Posterior cingulate gyrus (tissue), 11 donors: Measurements from ENCODE around the gene FAM229B.
A peak's percentile ranks its signal among the peaks of the same experiment; 100 is the strongest.
"Not testable (repeated sequence)": the region's sequence is repeated elsewhere in the genome, so short reads cannot be mapped to it uniquely, and the experiment has no call there.

ENCODE experiments used
- DNase-seq, 10 donors: peaks; one replicate each; pipeline versions ENCODE4 v3.0.0 to v3.0.0-alpha.2; 2020 to 2021; ENCODE audit warnings: mixed read lengths in 3 of 10
- intact Hi-C: fragments of 100-400 bp; cut with DNase I; formaldehyde crosslinking; loops from one replicate; pipeline ENCODE4 v1.15.1; 2023

The FAM229B gene

DNA sequence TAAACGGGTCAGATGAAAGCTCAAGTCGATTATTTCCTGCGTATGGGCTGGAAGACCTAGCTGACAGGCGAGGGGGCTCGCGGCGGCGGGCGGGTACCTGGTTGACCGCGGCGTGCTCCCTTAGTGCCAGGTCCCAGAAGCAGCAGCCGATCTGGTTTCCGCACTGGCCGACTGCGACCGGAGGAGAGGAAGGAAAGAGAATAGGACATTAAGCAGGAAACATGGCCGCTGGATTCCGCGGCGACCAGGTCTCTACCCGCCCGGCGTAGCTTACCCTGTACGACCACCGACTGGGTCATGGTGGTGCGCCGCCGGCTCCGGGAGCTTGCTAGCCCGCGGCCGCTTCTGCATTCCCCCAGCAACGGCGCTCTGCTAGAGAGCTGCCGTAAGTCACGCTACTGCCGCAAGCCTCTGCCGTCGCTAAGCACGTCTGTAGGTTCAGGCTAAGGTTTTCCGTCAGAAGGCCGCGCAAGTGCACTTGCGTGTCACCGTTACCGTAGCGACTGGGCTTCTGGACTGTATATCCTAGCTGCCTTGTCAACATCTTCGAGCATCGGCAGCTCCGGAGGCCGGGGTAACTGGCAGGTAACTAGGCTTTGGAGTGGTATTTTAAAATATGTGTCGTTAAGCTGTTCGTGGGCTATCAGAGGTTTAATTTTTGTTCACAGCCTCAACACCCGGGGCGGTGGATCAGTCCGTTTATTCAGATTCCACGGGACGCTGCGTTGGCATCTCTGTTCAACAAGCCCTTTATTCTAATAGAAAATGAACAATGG lies at the start of gene FAM229B, which contains the start of gene TUBE1:
TSS of gene FAM229B (plus strand) at position 456 of the 776 bp plus-strand sequence. CDS start 11,693 bp downstream, outside the sequence.
TSS of gene TUBE1 (minus strand) at position 347 of the 776 bp plus-strand sequence. CDS start at position 299, 48 bp downstream.
- peak; percentile 88 to 99 (median 93) for DNase-seq
- intact Hi-C loops, result loop anchor here (2.0 kb wide), 1 partner anchor 75 kb away; no protein-coding TSS in a partner anchor

DNA sequence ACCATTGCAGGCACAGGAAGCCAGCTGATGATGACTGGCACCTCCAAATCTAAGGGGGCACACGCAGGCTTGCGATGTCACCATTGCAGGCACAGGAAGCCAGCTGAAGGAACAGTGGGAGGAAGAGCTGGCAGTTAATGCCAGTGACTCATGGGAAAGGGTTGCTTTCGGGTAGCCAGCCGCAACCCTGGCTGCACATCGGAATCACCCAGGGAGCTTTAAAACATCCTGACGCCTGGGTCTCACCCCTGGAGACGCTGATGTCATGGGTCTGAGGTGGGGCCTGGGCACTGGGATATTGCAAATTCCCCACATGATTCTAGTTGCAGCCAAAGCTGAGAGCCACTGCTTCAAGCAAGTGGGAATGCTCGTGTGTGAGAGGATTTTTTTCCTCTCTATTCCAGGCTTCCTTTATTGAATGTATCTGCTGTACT lies 49.6 kb upstream of the FAM229B start:
- DNase-seq, result peak; percentile 19 to 89 (median 36)
- intact Hi-C loops, result no loop called here

DNA sequence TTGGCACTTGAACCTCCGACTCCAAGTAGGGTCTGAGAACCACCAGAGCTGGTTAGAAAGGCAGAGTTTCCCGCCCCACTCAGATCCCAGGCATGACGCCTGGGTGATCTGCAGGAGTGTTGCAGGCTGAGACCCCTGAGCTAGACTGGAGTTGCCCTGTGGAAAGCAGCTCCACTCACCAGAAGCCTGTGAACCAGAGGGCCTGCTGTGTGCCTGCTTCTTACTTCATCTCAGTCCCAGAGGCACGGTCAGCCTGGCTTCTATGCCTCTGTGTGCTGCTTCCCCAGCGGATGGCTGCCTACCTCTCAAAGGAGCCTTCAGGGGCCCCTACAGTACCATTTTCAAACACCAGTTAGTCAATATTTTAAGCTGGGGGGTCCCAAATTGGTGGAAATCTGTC lies 49.1 kb upstream of the FAM229B start:
- DNase-seq, result no peak
- intact Hi-C loops, result no loop called here

DNA sequence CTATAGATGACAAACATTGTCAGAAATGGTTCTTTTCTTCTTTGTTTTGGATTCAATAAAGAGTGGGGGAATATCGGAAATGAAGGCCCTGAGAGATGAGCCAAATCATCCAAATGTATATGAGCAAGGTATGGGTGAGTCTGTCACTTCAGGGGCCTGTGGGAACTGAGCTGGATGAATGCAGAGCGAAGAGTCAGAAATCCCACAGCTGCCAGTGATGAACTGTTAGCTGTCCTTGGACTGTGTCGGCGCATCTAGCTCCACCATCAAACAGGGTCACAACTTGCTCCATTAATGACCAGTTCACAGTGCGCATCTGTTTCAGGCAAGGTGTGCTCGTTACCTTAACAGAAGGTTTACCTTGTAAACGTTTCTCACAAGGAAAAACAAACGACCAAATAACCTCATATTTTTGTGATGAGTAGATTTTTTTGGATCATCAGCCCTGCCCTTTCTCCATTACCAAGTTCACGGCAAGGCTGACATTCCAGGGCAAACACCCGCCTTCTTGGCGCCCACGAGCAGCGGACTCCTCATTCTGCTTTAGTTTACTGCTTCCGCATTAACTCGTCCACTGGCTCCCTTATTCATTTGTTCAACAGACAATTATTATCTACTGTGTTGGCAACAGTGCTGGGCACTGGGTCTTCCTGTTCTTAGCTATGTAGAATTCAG lies 48.5 kb upstream of the FAM229B start:
- no peak for DNase-seq
- intact Hi-C loops, result no loop called here

DNA sequence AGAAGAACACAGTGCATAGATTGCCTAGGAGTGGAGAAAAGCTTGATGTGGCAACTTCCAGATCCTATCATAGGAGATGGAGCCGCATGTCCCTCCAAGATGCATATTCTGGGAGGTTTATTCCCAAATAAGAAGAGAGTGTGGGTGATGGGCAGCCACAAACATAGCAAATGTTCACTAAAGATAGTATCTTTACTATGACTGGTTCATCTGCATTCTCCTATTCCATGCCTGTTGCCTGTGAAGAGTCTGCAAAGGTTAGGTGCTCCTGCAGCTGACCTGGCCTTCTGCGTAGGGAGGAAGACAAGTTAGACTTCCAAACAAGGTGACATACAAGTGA lies 48.0 kb upstream of the FAM229B start:
- intact Hi-C loops, result no loop called here
- no peak for DNase-seq

DNA sequence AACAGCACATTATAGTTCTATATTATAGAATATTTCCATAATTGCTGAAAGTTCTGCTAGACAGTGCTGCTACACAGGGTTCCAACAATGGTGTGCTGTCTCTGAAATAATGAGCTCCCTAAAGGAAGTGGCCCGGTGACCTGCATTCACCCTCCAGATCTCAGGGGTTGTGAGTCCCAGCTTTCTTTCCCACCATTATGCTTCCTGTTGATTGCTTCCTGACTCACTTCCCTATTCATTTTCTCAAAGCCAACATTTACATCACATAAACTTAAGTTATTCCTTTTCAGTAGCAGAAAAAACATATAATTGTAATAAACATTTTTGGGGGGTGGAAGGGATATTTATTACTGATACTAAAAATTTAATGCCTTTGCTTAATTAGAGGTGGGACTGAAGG lies 46.4 kb upstream of the FAM229B start:
- intact Hi-C loops, result loop anchor here (5.0 kb wide), 1 partner anchor 784 kb away; a partner anchor contains a TSS

DNA sequence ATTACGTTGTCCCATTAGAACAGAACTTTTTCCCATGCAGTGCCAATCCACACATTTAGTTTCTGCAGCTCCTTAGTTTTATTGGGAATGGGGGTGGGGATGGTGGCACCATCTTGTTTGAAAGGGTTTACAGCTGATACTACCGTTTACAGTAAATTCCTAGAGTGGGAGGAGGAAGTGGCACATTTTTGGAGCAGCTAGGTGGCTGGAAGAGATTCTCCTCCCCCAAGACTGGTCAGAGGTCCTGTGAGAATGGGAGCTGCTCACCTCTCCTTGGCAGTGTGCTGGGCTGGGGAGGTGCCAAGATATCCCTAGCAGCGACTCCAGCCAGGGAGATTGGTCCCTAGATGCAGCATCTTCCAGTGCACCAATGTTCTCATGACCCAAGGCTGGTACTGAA lies 45.9 kb upstream of the FAM229B start:
- DNase-seq, result no peak
- intact Hi-C loops, result loop anchor here (5.0 kb wide), 1 partner anchor 784 kb away; a partner anchor contains a TSS

More for the DNA sequence above, 46.4 kb upstream of the FAM229B start:
- no peak for DNase-seq

DNA sequence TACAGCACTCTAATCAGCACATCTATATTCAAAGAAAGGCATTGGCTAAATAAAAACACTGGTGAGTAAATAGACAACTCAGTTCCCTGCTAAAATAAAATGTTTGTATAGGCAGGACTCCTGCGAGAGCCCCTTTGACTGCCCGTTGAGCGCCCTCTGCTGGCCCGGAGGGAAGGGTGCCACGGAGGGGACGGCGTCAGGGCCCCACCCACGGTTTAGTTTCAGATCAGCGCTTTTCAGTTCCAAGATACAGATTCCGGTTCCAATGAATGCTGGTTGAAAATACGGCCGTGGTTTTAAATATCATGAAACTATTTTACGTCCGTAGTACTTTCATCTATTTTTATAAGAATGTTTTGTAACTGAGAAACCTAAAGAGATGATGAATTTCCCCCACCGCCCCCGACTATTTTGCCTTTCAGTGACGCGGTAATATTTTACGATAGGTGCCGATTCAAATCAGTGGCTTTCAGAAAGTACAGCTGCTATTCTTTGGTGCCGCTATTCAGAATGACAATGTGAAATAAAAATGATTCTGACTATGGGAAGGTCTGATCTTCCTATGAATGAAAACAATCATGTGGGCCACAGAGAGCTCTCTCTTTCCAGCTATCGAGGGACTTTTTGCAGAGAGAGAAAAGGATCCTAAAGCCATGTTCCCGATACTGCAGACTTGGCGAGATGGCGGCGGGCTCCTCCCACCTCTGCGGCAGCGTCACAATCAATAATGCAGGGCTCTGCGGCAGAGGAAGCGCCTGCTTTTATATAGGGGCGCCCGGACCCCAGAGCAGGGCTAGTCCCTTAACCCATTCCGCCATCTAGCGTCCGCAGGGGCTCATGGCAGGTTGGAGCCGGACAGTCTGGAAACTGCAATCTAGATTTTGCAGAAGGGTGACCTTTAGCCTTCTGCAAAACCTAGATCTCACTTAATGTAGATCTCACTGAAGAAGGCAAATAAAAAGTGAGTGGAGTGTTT lies 44.1 kb upstream of the FAM229B start:
- intact Hi-C loops, result loop anchor here (1.0 to 5.0 kb wide), 2 partner anchors 333 to 786 kb away; a partner anchor contains a TSS
- DNase-seq, result peak; percentile 83 to 98 (median 94)

DNA sequence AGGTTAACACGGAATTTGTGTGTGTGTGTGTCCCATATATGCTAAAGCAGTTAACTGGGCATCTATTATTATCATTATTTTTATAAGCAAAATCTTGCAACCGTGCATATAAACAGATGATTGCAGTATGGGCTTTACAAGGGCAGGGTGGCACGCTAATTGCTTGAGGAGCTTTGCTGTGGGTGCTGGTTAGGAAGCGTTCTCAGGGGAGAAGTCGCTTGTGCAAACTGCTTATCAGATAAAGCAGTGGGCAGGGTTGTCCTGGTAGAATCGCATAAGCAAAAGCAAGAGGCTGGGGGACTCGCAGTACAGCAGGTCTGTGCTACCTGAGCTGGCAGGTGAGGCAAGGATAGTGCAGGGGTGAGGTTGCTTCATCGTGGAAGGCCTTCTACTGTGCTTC lies 43.2 kb upstream of the FAM229B start:
- no peak for DNase-seq
- intact Hi-C loops, result loop anchor here (5.0 kb wide), 1 partner anchor 787 kb away; a partner anchor contains a TSS

GRCh38 chr6:112044856-112045255 lies 42.5 kb upstream of the FAM229B start:
- intact Hi-C loops, result loop anchor here (5.0 kb wide), 1 partner anchor 788 kb away; a partner anchor contains a TSS
- no peak for DNase-seq

GRCh38 chr6:112047523-112047922 lies 39.9 kb upstream of the FAM229B start:
- intact Hi-C loops, result not testable (repeated sequence)
- DNase-seq, result peak in 1 of 10 donors; percentile 53

- no peak for DNase-seq
- intact Hi-C loops, result no loop called here
Observed at GRCh38 chr6:112049026-112049799, 38.2 kb upstream of the FAM229B start.

GRCh38 chr6:112049996-112050395 lies 37.4 kb upstream of the FAM229B start:
- intact Hi-C loops, result no loop called here
- no peak for DNase-seq

DNA sequence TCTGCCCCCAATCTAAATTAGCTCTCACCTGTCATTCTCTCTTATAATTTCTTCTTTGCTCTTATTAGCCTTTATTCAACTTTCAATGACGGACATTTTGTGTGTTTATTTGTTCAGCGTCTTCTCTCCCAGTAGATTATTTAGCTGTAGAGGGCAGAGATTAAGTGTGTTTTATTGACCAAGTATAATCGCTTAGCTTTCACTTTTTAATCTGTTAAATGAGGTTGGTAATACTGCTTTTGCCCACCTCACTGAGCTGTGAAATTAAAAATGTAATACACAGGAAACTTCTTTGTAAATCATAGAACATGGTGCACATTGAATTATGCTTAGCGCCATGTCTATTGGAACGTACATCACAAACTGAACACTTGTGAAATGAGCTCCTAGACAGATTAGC lies 37.0 kb upstream of the FAM229B start:
- no peak for DNase-seq
- intact Hi-C loops, result no loop called here

DNA sequence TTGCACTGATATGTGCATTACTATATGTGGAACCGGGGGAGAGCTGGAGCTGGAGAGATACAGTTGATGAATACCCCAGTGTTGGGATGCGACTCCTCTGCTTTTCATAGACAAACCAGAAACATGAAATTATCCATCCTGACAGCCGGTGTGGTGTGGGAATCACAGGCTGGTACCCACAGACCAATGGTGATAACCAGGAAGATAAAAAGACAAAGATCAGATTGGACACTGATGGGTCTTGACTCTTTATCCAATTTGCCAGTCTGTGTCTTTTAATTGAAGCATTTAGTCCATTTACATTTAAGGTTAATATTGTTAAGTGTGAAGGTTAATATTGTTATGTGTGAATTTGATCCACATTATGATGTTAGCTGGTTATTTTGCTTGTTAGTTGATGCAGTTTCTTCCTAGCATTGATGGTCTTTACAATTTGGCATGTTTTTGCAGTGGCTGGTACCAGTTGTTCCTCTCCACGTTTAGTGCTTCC lies 36.1 kb upstream of the FAM229B start:
- intact Hi-C loops, DNase-seq: not testable (repeated sequence)

DNA sequence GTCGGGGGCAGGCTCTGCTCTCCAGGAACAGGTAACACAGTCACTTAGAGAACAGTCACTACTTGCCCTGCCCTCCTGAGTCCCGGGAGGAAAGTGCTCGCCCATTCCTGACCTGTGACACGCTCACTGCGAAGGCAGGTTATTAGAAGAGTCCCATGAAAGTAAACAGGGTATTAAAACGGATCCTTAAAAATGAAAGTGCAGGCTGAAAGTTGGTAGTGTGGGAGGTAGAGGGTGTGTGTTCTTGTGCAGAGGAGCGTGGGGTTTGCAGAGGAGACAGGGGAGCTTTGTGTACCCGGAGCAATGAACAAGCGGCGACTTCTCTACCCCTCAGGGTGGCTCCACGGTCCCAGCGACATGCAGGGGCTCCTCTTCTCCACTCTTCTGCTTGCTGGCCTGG lies 33.4 kb upstream of the FAM229B start, which contains the start of gene CCN6:
TSS of gene CCN6 (plus strand) at position 104 of the 400 bp plus-strand sequence. CDS start at position 358, 254 bp downstream.
- intact Hi-C loops, result no loop called here
- DNase-seq, result peak in 1 of 10 donors; percentile 71

- DNase-seq, result peak in 1 of 10 donors; percentile 67
- intact Hi-C loops, result no loop called here
Observed at GRCh38 chr6:112054555-112055190, 32.7 kb upstream of the FAM229B start.

DNA sequence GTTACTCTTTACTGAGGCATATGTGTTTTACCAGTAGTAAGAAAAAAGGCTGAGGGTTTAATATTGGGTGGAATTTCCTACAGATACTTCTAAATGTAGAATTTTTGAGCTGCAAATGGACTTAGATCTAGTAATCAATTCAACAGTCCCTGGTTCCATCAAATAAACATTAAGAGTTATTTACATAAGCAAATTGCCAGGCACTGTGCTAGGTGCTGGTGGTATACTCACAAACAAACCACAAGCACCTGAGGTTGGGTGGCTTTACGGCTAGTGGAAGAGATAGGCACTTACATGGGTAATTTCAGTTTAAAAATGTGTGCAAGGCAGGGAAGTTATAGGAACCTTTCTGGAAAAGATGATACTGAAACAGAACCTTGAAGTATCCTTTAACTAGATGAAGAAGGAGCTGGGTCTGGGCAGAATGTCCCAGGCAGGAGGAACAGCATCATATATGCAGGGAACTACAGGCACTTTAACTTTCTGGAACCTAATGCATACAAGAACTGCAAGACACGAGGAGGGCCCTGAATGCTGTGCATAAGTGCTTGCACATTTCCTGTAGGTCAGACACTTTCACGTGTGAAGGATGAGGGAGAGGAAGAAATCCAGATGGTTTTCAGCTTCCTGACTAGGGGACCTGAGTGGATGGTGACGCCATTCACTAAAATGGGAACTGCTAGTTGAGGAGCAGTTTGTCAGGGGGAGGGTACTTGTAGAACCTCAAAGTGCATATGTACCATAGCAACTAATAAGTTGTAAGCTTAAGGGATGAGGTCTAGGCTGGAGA lies 29.0 kb upstream of the FAM229B start:
- intact Hi-C loops, result no loop called here

More for the DNA sequence above, 29.0 kb upstream of the FAM229B start:
- no peak for DNase-seq
